ENCODE measurements around the gene PLA2G4E. TPM values are rescaled to one million over a fixed set of nuclear protein-coding genes. Genes with fewer than 3 reads are reported as not detected.

The PLA2G4E gene
- total and polyA plus RNA-seq, 4 donors, result not detected

DNA sequence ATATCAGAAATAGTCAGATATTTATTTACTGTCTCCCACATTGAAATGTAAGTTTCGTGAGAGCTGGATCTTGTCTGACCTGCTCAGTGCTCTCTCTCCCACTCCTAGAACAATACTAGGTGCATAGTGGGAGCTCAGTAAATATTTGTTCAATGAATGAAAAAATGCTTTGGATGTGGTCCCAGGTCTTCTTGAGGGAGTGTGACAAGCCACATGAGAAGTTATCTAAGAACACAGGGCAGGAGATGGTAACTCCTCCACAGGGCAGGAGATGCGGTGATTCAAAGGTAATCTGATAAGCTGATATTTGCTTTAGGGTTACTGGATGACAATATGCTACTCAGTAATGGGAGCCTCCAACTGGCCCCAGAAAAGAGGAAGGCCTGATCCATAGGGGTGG, 25.8 kb upstream of the PLA2G4E start:
- Histone ChIP-seq H3K9me3 (ENCODE audit: control insufficient read depth, low read length) (no peaks in the 10 kb centered on the region), H3K36me3 (ENCODE audit: control insufficient read depth in 1 of 2, insufficient read depth in 2 of 2, low read length in 1 of 2) (no peaks in the 10 kb centered on the region), H3K4me1 (ENCODE audit: control insufficient read depth in 1 of 2, insufficient read depth in 2 of 2, low read length in 2 of 2) (no peaks in the 10 kb centered on the region), H3K4me3 (ENCODE audit: low read length in 2 of 2) (no peak overlapping the region), H3K27me3 (ENCODE audit: control insufficient read depth in 1 of 2, insufficient read depth in 2 of 2, low read length in 1 of 2) (no peaks in the 10 kb centered on the region), H3K27ac (ENCODE audit: low read depth in 1 of 2, low read length in 2 of 2) (no peak overlapping the region)
- intact Hi-C loops (cut with DNase I), result no loop called here
- no peak for ATAC-seq (ENCODE audit: low FRiP score)
- 94 to 95% methylated on average over 2 of the region's 2 CpGs for WGBS, 2 donors
- no peak for DNase-seq

DNA sequence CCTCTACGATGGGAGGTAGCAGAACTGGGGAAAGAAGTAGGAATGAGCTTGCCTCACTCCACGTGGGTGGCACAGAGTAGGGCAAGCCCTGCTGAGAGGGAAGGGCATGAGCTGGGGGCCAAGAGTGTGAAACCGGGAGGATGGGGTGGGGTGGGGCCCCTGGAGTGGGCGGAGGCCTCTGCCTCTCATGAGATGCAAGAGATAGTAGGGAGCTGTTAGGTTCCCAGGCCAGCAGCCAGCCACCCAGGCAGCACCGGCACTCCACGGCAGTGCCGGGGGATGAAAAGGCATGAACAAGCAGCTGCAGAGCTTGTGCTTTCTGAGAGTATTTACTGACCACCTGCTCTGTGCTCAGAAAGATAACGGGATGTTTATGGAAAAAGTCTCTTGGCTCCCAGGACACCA, 24.4 kb upstream of the PLA2G4E start:
- no peak overlapping the region for H3K4me3 ChIP-seq (ENCODE audit: low read length in 2 of 2)
- H3K36me3 ChIP-seq (ENCODE audit: control insufficient read depth in 1 of 2, insufficient read depth in 2 of 2, low read length in 1 of 2), result no peaks in the 10 kb centered on the region
- no peak for DNase-seq
- no peak for ATAC-seq (ENCODE audit: low FRiP score)
- H3K9me3 ChIP-seq (ENCODE audit: control insufficient read depth, low read length), result no peaks in the 10 kb centered on the region
- intact Hi-C loops (cut with DNase I), result no loop called here
- H3K4me1 ChIP-seq (ENCODE audit: control insufficient read depth in 1 of 2, insufficient read depth in 2 of 2, low read length in 2 of 2), result no peaks in the 10 kb centered on the region
- WGBS, 2 donors, result 70 to 76% methylated on average over 8 of the region's 8 CpGs
- no peaks in the 10 kb centered on the region for H3K27me3 ChIP-seq (ENCODE audit: control insufficient read depth in 1 of 2, insufficient read depth in 2 of 2, low read length in 1 of 2)
- no peak overlapping the region for H3K27ac ChIP-seq (ENCODE audit: low read depth in 1 of 2, low read length in 2 of 2)

DNA sequence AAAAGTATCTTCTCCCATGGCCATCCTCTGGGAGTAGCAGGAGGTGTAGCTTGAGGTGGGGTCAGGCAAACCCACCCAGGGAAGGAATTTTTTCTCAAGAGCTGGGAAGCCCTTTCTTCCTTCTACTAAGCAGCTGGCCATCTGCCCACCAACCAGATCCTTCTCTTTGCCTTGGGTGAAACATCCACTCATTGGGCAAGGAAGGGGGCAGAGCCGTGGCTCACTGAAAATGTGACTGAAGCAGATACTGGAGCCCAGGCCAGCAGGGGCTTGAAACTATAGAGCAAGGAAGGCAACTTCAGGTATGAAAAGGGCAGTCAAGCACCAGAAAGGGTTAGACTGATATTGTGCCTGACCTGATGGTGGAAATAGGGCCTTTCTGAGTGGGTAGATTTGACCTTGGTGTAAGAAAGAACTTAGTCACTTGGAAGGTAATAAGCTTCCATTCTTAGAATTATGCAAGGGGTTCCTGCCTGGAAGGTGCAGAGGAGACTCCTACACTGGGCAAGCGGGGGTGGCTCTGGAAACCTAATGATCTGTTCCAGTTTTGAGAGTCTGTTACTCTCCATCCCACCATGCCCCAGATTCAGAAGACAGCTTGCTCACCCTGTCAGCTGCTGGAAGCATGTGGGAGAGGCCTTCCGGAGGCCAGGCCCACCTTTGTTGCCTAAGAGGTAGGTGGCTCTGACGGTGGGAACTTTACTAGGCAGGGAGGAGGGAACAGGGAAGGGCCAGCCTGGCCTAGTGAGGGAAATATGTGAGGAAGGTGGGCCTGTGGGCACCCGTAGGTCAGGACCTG, 22.0 kb upstream of the PLA2G4E start:
- no peak overlapping the region for H3K27ac ChIP-seq (ENCODE audit: low read depth in 1 of 2, low read length in 2 of 2)
- no peak for DNase-seq
- H3K4me1 ChIP-seq (ENCODE audit: control insufficient read depth in 1 of 2, insufficient read depth in 2 of 2, low read length in 2 of 2), result no peaks in the 10 kb centered on the region
- no peak for ATAC-seq (ENCODE audit: low FRiP score)
- H3K4me3 ChIP-seq (ENCODE audit: low read length in 2 of 2), result no peak overlapping the region
- H3K9me3 ChIP-seq (ENCODE audit: control insufficient read depth, low read length), result no peaks in the 10 kb centered on the region
- intact Hi-C loops (cut with DNase I), result no loop called here
- H3K27me3 ChIP-seq (ENCODE audit: control insufficient read depth in 1 of 2, insufficient read depth in 2 of 2, low read length in 1 of 2), result no peaks in the 10 kb centered on the region
- no peaks in the 10 kb centered on the region for H3K36me3 ChIP-seq (ENCODE audit: control insufficient read depth in 1 of 2, insufficient read depth in 2 of 2, low read length in 1 of 2)
- WGBS, 2 donors, result 94 to 98% methylated on average over 5 of the region's 5 CpGs

DNA sequence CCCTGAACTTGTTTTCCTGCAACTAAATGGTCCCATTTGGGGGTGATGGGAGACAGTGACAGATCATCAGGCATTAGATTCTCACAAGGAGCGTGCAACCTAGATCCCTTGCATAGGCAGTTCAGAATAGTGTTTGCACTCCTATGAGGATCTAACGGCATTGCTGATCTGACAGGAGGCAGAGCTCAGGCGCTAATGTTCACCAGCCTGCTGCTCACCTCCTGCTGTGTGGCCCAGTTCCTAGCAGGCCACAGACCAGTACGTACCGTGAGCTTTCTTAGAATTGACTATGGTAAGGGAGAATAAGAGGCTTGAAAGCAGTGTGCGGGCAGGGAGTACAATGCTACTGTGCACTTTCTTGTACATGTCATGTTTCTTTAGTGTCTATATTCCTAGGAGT, 17.6 kb upstream of the PLA2G4E start:
- Histone ChIP-seq H3K4me3 (ENCODE audit: low read length in 2 of 2) (no peak overlapping the region), H3K4me1 (ENCODE audit: control insufficient read depth in 1 of 2, insufficient read depth in 2 of 2, low read length in 2 of 2) (no peaks in the 10 kb centered on the region), H3K27me3 (ENCODE audit: control insufficient read depth in 1 of 2, insufficient read depth in 2 of 2, low read length in 1 of 2) (no peaks in the 10 kb centered on the region), H3K27ac (ENCODE audit: low read depth in 1 of 2, low read length in 2 of 2) (no peak overlapping the region), H3K9me3 (ENCODE audit: control insufficient read depth, low read length) (no peaks in the 10 kb centered on the region), H3K36me3 (ENCODE audit: control insufficient read depth in 1 of 2, insufficient read depth in 2 of 2, low read length in 1 of 2) (no peaks in the 10 kb centered on the region)
- intact Hi-C loops (cut with DNase I), result no loop called here
- no peak for DNase-seq
- WGBS, 2 donors, result 91 to 95% methylated on average over 6 of the region's 6 CpGs
- ATAC-seq (ENCODE audit: low FRiP score), result no peak

DNA sequence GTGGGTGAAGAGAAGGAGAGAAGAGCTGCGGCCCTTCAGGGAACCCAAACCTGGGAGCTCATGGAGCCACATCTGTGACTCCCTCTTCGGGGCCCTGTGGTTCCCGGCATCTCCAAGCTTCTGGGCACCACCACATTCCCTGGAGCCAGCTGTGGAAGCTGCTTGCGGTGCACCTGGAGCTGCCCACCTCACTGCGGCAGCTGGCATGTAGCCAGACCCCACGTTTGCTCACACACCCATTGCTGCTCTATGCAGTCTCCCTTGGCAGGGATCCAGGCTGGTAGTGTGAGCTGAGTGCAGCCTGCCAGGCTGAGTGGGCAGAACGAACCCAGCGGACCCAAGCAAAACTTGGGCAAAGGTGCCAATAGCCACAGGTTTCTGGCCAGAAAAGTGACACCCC, 16.8 kb upstream of the PLA2G4E start:
- WGBS, 2 donors, result 38% methylated on average over 8 of the region's 8 CpGs
- Histone ChIP-seq H3K36me3 (ENCODE audit: control insufficient read depth in 1 of 2, insufficient read depth in 2 of 2, low read length in 1 of 2) (no peaks in the 10 kb centered on the region), H3K4me1 (ENCODE audit: control insufficient read depth in 1 of 2, insufficient read depth in 2 of 2, low read length in 2 of 2) (no peaks in the 10 kb centered on the region), H3K27me3 (ENCODE audit: control insufficient read depth in 1 of 2, insufficient read depth in 2 of 2, low read length in 1 of 2) (no peaks in the 10 kb centered on the region), H3K27ac (ENCODE audit: low read depth in 1 of 2, low read length in 2 of 2) (no peak overlapping the region), H3K4me3 (ENCODE audit: low read length in 2 of 2) (no peak overlapping the region), H3K9me3 (ENCODE audit: control insufficient read depth, low read length) (no peaks in the 10 kb centered on the region)
- ATAC-seq (ENCODE audit: low FRiP score) (no peak), DNase-seq (no peak)
- intact Hi-C loops (cut with DNase I), result no loop called here

DNA sequence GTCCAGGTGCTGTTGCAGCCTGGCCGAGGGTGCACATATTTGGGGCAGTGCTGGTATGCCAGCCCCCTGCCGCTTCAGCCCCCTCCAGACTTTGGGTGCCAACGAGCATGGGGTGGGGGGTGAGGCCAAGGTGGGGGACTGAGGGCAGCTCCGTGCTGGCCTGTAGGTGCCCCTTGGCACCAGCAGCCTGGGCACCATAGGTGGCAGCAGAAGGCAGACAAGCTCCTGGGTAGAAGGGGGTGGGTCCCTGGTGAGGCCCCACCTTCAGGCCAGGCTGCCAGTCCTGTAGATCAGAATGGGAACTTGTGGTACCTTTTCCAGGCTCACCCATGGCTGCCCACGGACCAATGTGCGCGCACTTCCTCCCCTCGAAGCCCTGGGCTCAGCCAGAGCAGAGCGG, 16.1 kb upstream of the PLA2G4E start:
- DNase-seq (no peak), ATAC-seq (ENCODE audit: low FRiP score) (no peak)
- 94% methylated on average over 9 of the region's 9 CpGs for WGBS, 2 donors
- Histone ChIP-seq H3K36me3 (ENCODE audit: control insufficient read depth in 1 of 2, insufficient read depth in 2 of 2, low read length in 1 of 2) (no peaks in the 10 kb centered on the region), H3K27ac (ENCODE audit: low read depth in 1 of 2, low read length in 2 of 2) (no peak overlapping the region), H3K4me1 (ENCODE audit: control insufficient read depth in 1 of 2, insufficient read depth in 2 of 2, low read length in 2 of 2) (no peaks in the 10 kb centered on the region), H3K9me3 (ENCODE audit: control insufficient read depth, low read length) (no peaks in the 10 kb centered on the region), H3K27me3 (ENCODE audit: control insufficient read depth in 1 of 2, insufficient read depth in 2 of 2, low read length in 1 of 2) (no peaks in the 10 kb centered on the region), H3K4me3 (ENCODE audit: low read length in 2 of 2) (no peak overlapping the region)
- intact Hi-C loops (cut with DNase I), result no loop called here

DNA sequence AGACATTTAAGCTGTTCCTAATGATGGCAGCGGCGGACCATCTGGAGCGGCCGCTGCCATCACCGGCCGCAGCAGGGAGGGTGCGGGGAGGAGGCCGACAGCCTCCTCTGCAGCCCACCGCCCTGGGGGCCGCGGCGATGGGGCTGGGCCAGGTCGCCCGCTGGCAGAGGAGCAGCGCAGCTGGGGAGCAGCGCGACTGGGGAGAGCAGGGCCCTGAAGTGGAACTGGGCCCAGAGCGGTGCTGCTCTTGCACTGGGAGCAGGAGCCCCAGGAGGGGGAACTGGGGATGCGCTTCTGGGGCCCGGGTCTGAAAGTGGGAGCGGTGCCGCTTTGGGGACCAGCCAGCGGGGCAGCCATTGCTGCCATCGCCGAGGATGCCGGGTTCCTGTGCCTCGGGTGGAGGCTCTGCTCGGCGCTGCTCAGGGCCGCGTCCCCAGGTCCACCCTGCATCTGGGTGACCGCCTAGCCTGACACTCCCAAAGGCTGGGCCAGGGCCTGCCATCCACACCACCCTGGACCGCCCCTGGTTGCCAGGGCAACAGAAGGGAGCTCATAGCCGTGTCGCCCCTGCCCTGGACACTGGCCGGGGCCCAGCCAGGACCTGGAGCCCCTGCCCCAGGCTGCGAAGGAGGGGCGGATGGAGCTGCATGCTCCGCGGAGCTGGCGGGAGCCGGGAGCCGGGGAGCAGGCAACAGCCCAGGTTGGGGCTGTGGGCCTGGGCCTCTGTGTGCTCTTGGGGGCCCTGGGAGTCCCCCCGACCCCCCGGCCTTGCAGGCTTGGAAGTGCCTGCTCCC, 15.5 kb upstream of the PLA2G4E start:
- Histone ChIP-seq H3K9me3 (ENCODE audit: control insufficient read depth, low read length) (no peaks in the 10 kb centered on the region), H3K4me1 (ENCODE audit: control insufficient read depth in 1 of 2, insufficient read depth in 2 of 2, low read length in 2 of 2) (no peaks in the 10 kb centered on the region), H3K27me3 (ENCODE audit: control insufficient read depth in 1 of 2, insufficient read depth in 2 of 2, low read length in 1 of 2) (no peaks in the 10 kb centered on the region), H3K4me3 (ENCODE audit: low read length in 2 of 2) (no peak overlapping the region), H3K36me3 (ENCODE audit: control insufficient read depth in 1 of 2, insufficient read depth in 2 of 2, low read length in 1 of 2) (no peaks in the 10 kb centered on the region), H3K27ac (ENCODE audit: low read depth in 1 of 2, low read length in 2 of 2) (no peak overlapping the region)
- WGBS, 2 donors, result 93 to 96% methylated on average over 39 to 45 of the region's 45 CpGs
- no peak for ATAC-seq (ENCODE audit: low FRiP score)
- intact Hi-C loops (cut with DNase I), result no loop called here
- no peak for DNase-seq

DNA sequence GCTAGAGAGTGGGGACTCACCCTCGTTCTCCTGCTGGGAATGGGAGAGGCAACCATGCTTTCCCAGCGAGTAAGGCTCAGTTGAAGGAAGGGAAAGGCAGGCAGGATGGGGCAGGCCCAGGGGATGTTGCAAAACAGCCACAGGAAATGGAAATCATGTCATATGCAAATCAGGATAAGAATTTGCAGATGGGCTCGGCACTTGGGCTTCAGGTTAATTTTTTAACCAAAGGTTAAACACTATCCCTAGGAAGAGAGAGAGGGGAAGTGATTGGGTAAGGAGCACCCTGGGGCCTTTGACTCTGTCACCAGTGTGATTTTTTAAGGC, 14.6 kb upstream of the PLA2G4E start:
- ATAC-seq (ENCODE audit: low FRiP score), result no peak
- H3K27me3 ChIP-seq (ENCODE audit: control insufficient read depth in 1 of 2, insufficient read depth in 2 of 2, low read length in 1 of 2), result no peaks in the 10 kb centered on the region
- no peak for DNase-seq
- no peak overlapping the region for H3K27ac ChIP-seq (ENCODE audit: low read depth in 1 of 2, low read length in 2 of 2)
- no peaks in the 10 kb centered on the region for H3K36me3 ChIP-seq (ENCODE audit: control insufficient read depth in 1 of 2, insufficient read depth in 2 of 2, low read length in 1 of 2)
- H3K9me3 ChIP-seq (ENCODE audit: control insufficient read depth, low read length), result no peaks in the 10 kb centered on the region
- WGBS, 2 donors, result 91 to 95% methylated on average over 3 of the region's 3 CpGs
- intact Hi-C loops (cut with DNase I), result no loop called here
- H3K4me3 ChIP-seq (ENCODE audit: low read length in 2 of 2), result no peak overlapping the region
- H3K4me1 ChIP-seq (ENCODE audit: control insufficient read depth in 1 of 2, insufficient read depth in 2 of 2, low read length in 2 of 2), result no peaks in the 10 kb centered on the region

Measured in aorta (tissue), 5 donors.